IMR-90 (cell line): Measurements from ENCODE around the gene GJD2. TPM values are rescaled to one million over a fixed set of nuclear protein-coding genes. Genes with fewer than 3 reads are reported as not detected.

Experiments
- ATAC-seq: fragments of 200-7000 bp; cut with Tn5 transposase; 2 replicates; pipeline ENCODE4 v1.9.1; 2020; ENCODE audit warnings: low read depth, mild to moderate bottlenecking, moderate library complexity
- BruUV-seq: library from RNA; stranded (reverse); fragments of 400-500 nt; replicated peaks from 2 replicates; lab custom pipeline; 2021; lab: Mats Ljungman, UMichigan
- CTCF ChIA-PET: fragments of 300-600 bp; formaldehyde crosslinking; extraction: SDS; loops from one replicate; lab custom pipeline; 2021; ENCODE audit warnings: antibody characterized with exemption; lab: Yijun Ruan, JAX
- POLR2A ChIA-PET: fragments of 300-600 bp; sonication (Branson Sonifier 250); formaldehyde crosslinking; loops from one replicate; lab custom pipeline; 2022; ENCODE audit warnings: antibody characterized with exemption; ENCODE audit not compliant: unreplicated experiment; lab: Charles Lee
- DNase-seq: peaks from one replicate; pipeline ENCODE4 v3.0.0; 2013
- H2AFZ ChIP-seq: replicated peaks from 2 replicates; pipeline ENCODE3; 2013; ENCODE audit warnings: low read length, mild to moderate bottlenecking; ENCODE audit not compliant: poor library complexity
- H2AK5ac ChIP-seq: 2 replicates; pipeline ENCODE4 v1.6.1; 2013; ENCODE audit warnings: low read depth, low read length, inconsistent platforms
- H2AK9ac ChIP-seq: replicated peaks from 2 replicates; pipeline ENCODE3; 2013; ENCODE audit warnings: mild to moderate bottlenecking, low read depth, low read length, moderate library complexity; ENCODE audit not compliant: poor library complexity
- H2BK120ac ChIP-seq: 2 replicates; pipeline ENCODE4 v1.6.1; 2013; ENCODE audit warnings: low read depth, low read length, inconsistent platforms
- H2BK15ac ChIP-seq: 3 replicates; pipeline ENCODE4 v1.6.1; 2013; ENCODE audit warnings: low read depth, low read length, inconsistent platforms
- H2BK20ac ChIP-seq: 2 replicates; pipeline ENCODE4 v1.6.1; 2013; ENCODE audit warnings: low read depth, mild to moderate bottlenecking, inconsistent platforms, low read length, moderate library complexity
- H2BK5ac ChIP-seq: 2 replicates; pipeline ENCODE4 v1.6.1; 2013; ENCODE audit warnings: mild to moderate bottlenecking, low read depth, low read length, inconsistent platforms; ENCODE audit not compliant: poor library complexity, severe bottlenecking
- H3K14ac ChIP-seq: replicated peaks from 2 replicates; pipeline ENCODE4 v1.6.1; 2013; ENCODE audit warnings: low read depth, low read length, inconsistent platforms
- H3K18ac ChIP-seq: 2 replicates; pipeline ENCODE4 v1.6.1; 2013; ENCODE audit warnings: low read depth, low read length, control low read depth
- H3K23ac ChIP-seq: 2 replicates; pipeline ENCODE4 v1.6.1; 2013; ENCODE audit warnings: low read depth, low read length, inconsistent platforms
- H3K27ac ChIP-seq: 2 replicates; pipeline ENCODE4 v1.5.1; 2013; ENCODE audit warnings: mild to moderate bottlenecking, control low read depth, low read length; ENCODE audit not compliant: insufficient read depth
- H3K27me3 ChIP-seq: 2 replicates; pipeline ENCODE4 v1.6.1; 2013; ENCODE audit warnings: low read length; ENCODE audit not compliant: control insufficient read depth, insufficient read depth
- H3K36me3 ChIP-seq: 2 replicates; pipeline ENCODE4 v1.6.1; 2013; ENCODE audit warnings: low read length, mixed read lengths; ENCODE audit not compliant: control insufficient read depth, insufficient read depth
- H3K4ac ChIP-seq: 2 replicates; pipeline ENCODE4 v1.6.1; 2013; ENCODE audit warnings: low read depth, low read length, inconsistent platforms
- H3K4me1 ChIP-seq: 2 replicates; pipeline ENCODE4 v1.6.1; 2013; ENCODE audit warnings: low read length, mixed read lengths; ENCODE audit not compliant: control insufficient read depth, insufficient read depth
- H3K4me2 ChIP-seq: 2 replicates; pipeline ENCODE4 v1.6.1; 2013; ENCODE audit warnings: low read depth, mild to moderate bottlenecking, control low read depth, low read length, moderate library complexity
- H3K4me3 ChIP-seq: 2 replicates; pipeline ENCODE4 v1.5.1; 2013; ENCODE audit warnings: low read depth, mild to moderate bottlenecking, control low read depth, low read length, moderate library complexity; ENCODE audit not compliant: insufficient read depth
- H3K56ac ChIP-seq: 2 replicates; pipeline ENCODE4 v1.6.1; 2013; ENCODE audit warnings: low read length, inconsistent platforms; ENCODE audit not compliant: insufficient read depth; ENCODE audit errors: extremely low read depth
- H3K79me1 ChIP-seq, 2 experiments: 2 replicates each; pipeline ENCODE4 v1.6.1; 2013; ENCODE audit warnings: low read length in 2 of 2, inconsistent platforms in 1 of 2, low read depth in 1 of 2
- H3K9ac ChIP-seq: 2 replicates; pipeline ENCODE4 v1.6.1; 2013; ENCODE audit warnings: low read depth, low read length, control low read depth
- H3K9me1 ChIP-seq: 2 replicates; pipeline ENCODE4 v1.6.1; 2013; ENCODE audit warnings: low read length, inconsistent platforms; ENCODE audit not compliant: insufficient read depth
- H3K9me3 ChIP-seq: 2 replicates; pipeline ENCODE4 v1.6.1; 2013; ENCODE audit warnings: low read length; ENCODE audit not compliant: control insufficient read depth, insufficient read depth
- H4K20me1 ChIP-seq: 2 replicates; pipeline ENCODE4 v1.6.1; 2013; ENCODE audit warnings: low read length, inconsistent platforms; ENCODE audit not compliant: insufficient read depth
- H4K5ac ChIP-seq: 2 replicates; pipeline ENCODE4 v1.6.1; 2013; ENCODE audit warnings: mild to moderate bottlenecking, low read depth, low read length, control low read depth
- H4K8ac ChIP-seq, 2 experiments: 2 replicates each; pipeline ENCODE4 v1.6.1; 2013; ENCODE audit warnings: low read depth in 2 of 2, low read length in 2 of 2, control low read depth in 1 of 2, inconsistent platforms in 1 of 2
- H4K91ac ChIP-seq: 2 replicates; pipeline ENCODE4 v1.6.1; 2013; ENCODE audit warnings: low read depth, low read length, inconsistent platforms; ENCODE audit not compliant: insufficient read depth
- CEBPB ChIP-seq: IDR thresholded peaks from 2 replicates; pipeline ENCODE4 v1.6.1; 2012; ENCODE audit warnings: low read depth, low read length, improper control_type of control experiment
- CHD1 ChIP-seq: IDR thresholded peaks from 2 replicates; pipeline ENCODE4 v1.6.1; 2012; ENCODE audit warnings: low read depth, low read length, improper control_type of control experiment
- dilution Hi-C: fragments of 300-500 bp; cut with HindIII; formaldehyde crosslinking; loops from one replicate; pipeline ENCODE4 v1.14.3; 2018; ENCODE audit warnings: low sequenced_read_pairs; ENCODE audit not compliant: unreplicated experiment
- in situ Hi-C: fragments of 300-500 bp; cut with MboI; formaldehyde crosslinking; loops from 3 replicates; pipeline ENCODE4 v1.14.3; 2019; ENCODE audit warnings: low sequenced_read_pairs, inconsistent platforms, mixed read lengths
- intact Hi-C: fragments of 100-400 bp; cut with micrococcal nuclease; formaldehyde crosslinking; loops from 2 replicates; pipeline ENCODE4 v1.10.0; 2022
- polyA plus RNA-seq, 3 experiments: library from polyadenylated mRNA; depleted of rRNA; stranded (reverse); fragments of >200 nt; gene quantifications; 2 replicates each; pipeline ENCODE4 v1.2.3, GENCODE V29; 2012; ENCODE audit warnings: low replicate concordance in 1 of 3
- total RNA-seq: library from RNA; depleted of rRNA; stranded (reverse); fragments of >200 nt; gene quantifications from 2 replicates; pipeline ENCODE4 v1.2.3, GENCODE V29; 2012

GJD2 gene
- total and polyA plus RNA-seq, 2 of the 4 experiments (the other 2 are of a cell fraction) = not detected

DNA sequence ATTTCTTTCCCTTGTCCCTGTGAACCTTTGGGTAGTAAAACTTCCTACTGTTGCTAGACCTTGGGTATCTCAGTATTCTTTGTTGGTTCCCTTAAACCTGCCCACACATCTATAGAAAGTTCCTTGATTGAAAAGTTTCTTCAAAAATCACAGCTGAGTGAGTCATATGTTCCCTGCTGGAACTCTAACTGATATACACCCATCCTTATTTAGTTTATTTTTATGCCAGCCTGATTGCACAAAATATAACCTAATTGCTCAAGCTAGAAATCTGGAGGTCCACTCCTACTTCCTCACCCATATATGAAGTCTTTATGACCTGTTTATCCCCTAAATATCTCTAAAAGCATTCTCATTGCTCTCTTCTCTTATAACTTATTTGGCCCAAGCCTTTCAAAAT lies 13.7 kb upstream of the GJD2 start:
- H2AFZ ChIP-seq = no peak overlapping the region
- no TSS peak for BruUV-seq
- ChIA-PET POLR2A (no interaction called here), CTCF (no interaction called here)
- in situ Hi-C loops (no loop called here), dilution Hi-C loops (no loop called here), intact Hi-C loops (no loop called here)
- no peak for TF ChIP-seq CHD1
- peak; percentile 28; the same call in 1 of the 2 replicates for TF ChIP-seq CEBPB
- no peak overlapping the region for H3K4me2 ChIP-seq
- DNase-seq (no peak), ATAC-seq (peak; percentile 37)
- no peak overlapping the region for H3K14ac ChIP-seq
- no peaks in the 10 kb centered on the region for H4K20me1 ChIP-seq
- H2AK5ac ChIP-seq = no peak overlapping the region
- H2BK5ac ChIP-seq = no peak overlapping the region
- no peak overlapping the region for H3K4me3 ChIP-seq
- H3K27me3 ChIP-seq = peaks cover 16% of the 10 kb centered on the region
- no peaks in the 10 kb centered on the region; the same call in 1 of the 2 replicates for H3K9me1 ChIP-seq
- no peak overlapping the region for H2BK15ac ChIP-seq
- H4K91ac ChIP-seq = no peak overlapping the region
- H3K56ac ChIP-seq = no peak overlapping the region
- no peak overlapping the region for H4K5ac ChIP-seq
- H3K18ac ChIP-seq = no peak overlapping the region
- no peaks in the 10 kb centered on the region for H3K79me1 ChIP-seq
- no peak overlapping the region for H3K4ac ChIP-seq
- no peak overlapping the region for H2BK120ac ChIP-seq
- H3K27ac ChIP-seq = no peak overlapping the region
- H3K36me3 ChIP-seq = no peaks in the 10 kb centered on the region
- no peak overlapping the region for H2AK9ac ChIP-seq
- no peak overlapping the region for H4K8ac ChIP-seq
- H3K23ac ChIP-seq = no peak overlapping the region
- H3K4me1 ChIP-seq = no peaks in the 10 kb centered on the region
- H2BK20ac ChIP-seq = no peak overlapping the region
- no peaks in the 10 kb centered on the region for H3K9me3 ChIP-seq
- no peak overlapping the region for H3K9ac ChIP-seq
